ENCODE results near the gene ARSG. TPM values are rescaled to one million over a fixed set of nuclear protein-coding genes. Genes with fewer than 3 reads are reported as not detected.

The ARSG gene
- total RNA-seq, 2 donors from 2014 or later: 4.4 to 14.1 TPM

GRCh38 chr17:68292689-68293040 is 1.4 kb downstream of the ARSG start:
- H3K9ac ChIP-seq (ENCODE audit: extremely low read depth, low read length, poor library complexity, severe bottlenecking): peak overlapping the region; percentile 78
- no peak overlapping the region for H3K27ac ChIP-seq (ENCODE audit: low read depth, low read length)
- 42 to 47% methylated on average over 8 to 9 of the region's 9 CpGs for WGBS, 2 experiments (ENCODE audit: insufficient coverage in 1 of 2, insufficient read length in 1 of 2)
- peaks cover 60% of the 10 kb centered on the region for H3K27me3 ChIP-seq (ENCODE audit: control insufficient read depth, insufficient read depth, low read length, poor library complexity, severe bottlenecking)
- Mint-ChIP-seq H3K4me1 (peaks cover 37% of the 10 kb centered on the region), H3K9me3 (no peaks in the 10 kb centered on the region), H3K36me3 (ENCODE audit: low read depth) (no peaks in the 10 kb centered on the region), H3K27ac (no peak overlapping the region), H3K27me3 (ENCODE audit: insufficient read depth) (peaks cover 60% of the 10 kb centered on the region), H3K4me3 (peak overlapping the region; percentile 57)
- no peaks in the 10 kb centered on the region for H3K4me1 ChIP-seq (ENCODE audit: control insufficient read depth, insufficient read depth, low read length)
- H3K9me3 ChIP-seq (ENCODE audit: control insufficient read depth, low read length): peaks cover 1% of the 10 kb centered on the region
- TF ChIP-seq CTCF (conservative IDR thresholded peaks at IDR 0.05): no peak
- no peak for DNase-seq
- H3K4me3 ChIP-seq (ENCODE audit: low read length): peak overlapping the region; percentile 84
- H3K36me3 ChIP-seq (ENCODE audit: control insufficient read depth, insufficient read depth, low read length): no peaks in the 10 kb centered on the region

GRCh38 chr17:68293490-68294195 is 2.3 kb downstream of the ARSG start:
- H3K27ac Mint-ChIP-seq: no peak overlapping the region
- WGBS, 2 experiments (ENCODE audit: insufficient coverage in 1 of 2, insufficient read length in 1 of 2): 81 to 94% methylated on average over 5 to 6 of the region's 6 CpGs
- Histone ChIP-seq H3K27me3 (ENCODE audit: control insufficient read depth, insufficient read depth, low read length, poor library complexity, severe bottlenecking) (peaks cover 55% of the 10 kb centered on the region), H3K36me3 (ENCODE audit: control insufficient read depth, insufficient read depth, low read length) (no peaks in the 10 kb centered on the region), H3K4me1 (ENCODE audit: control insufficient read depth, insufficient read depth, low read length) (no peaks in the 10 kb centered on the region), H3K9ac (ENCODE audit: extremely low read depth, low read length, poor library complexity, severe bottlenecking) (no peak overlapping the region), H3K27ac (ENCODE audit: low read depth, low read length) (no peak overlapping the region), H3K4me3 (ENCODE audit: low read length) (no peak overlapping the region), H3K9me3 (ENCODE audit: control insufficient read depth, low read length) (peaks cover 11% of the 10 kb centered on the region)
- H3K4me1 Mint-ChIP-seq: peaks cover 42% of the 10 kb centered on the region
- TF ChIP-seq CTCF (conservative IDR thresholded peaks at IDR 0.05): no peak
- DNase-seq: no peak
- no peak overlapping the region for H3K4me3 Mint-ChIP-seq
- H3K9me3 Mint-ChIP-seq: no peaks in the 10 kb centered on the region
- peaks cover 54% of the 10 kb centered on the region for H3K27me3 Mint-ChIP-seq (ENCODE audit: insufficient read depth)
- no peaks in the 10 kb centered on the region for H3K36me3 Mint-ChIP-seq (ENCODE audit: low read depth)

- no peaks in the 10 kb centered on the region for H3K36me3 ChIP-seq (ENCODE audit: control insufficient read depth, insufficient read depth, low read length)
- H3K27me3 ChIP-seq (ENCODE audit: control insufficient read depth, insufficient read depth, low read length, poor library complexity, severe bottlenecking): peaks cover 49% of the 10 kb centered on the region
- H3K36me3 Mint-ChIP-seq (ENCODE audit: low read depth): no peaks in the 10 kb centered on the region
- no peak overlapping the region for H3K4me3 Mint-ChIP-seq
- peaks cover 49% of the 10 kb centered on the region for H3K27me3 Mint-ChIP-seq (ENCODE audit: insufficient read depth)
- no peak overlapping the region for H3K27ac ChIP-seq (ENCODE audit: low read depth, low read length)
- no peak overlapping the region for H3K4me3 ChIP-seq (ENCODE audit: low read length)
- no peaks in the 10 kb centered on the region for H3K9me3 Mint-ChIP-seq
- H3K9ac ChIP-seq (ENCODE audit: extremely low read depth, low read length, poor library complexity, severe bottlenecking): no peak overlapping the region
- DNase-seq: no peak
- H3K4me1 ChIP-seq (ENCODE audit: control insufficient read depth, insufficient read depth, low read length): no peaks in the 10 kb centered on the region
- H3K4me1 Mint-ChIP-seq: peaks cover 44% of the 10 kb centered on the region
- H3K9me3 ChIP-seq (ENCODE audit: control insufficient read depth, low read length): peaks cover 13% of the 10 kb centered on the region
- TF ChIP-seq CTCF (conservative IDR thresholded peaks at IDR 0.05): no peak
- H3K27ac Mint-ChIP-seq: no peak overlapping the region
- 47 to 67% methylated on average over 3 of the region's 3 CpGs for WGBS, 2 experiments (ENCODE audit: insufficient coverage in 1 of 2, insufficient read length in 1 of 2)
These were observed 2.9 kb downstream of the ARSG start for GRCh38 chr17:68294196-68294555.

All from endodermal cell (in vitro differentiated cells).